GM19395 (cell line): ENCODE data around the gene SLC10A3.

ENCODE experiments used
- ATAC-seq: cut with Tn5 transposase; IDR thresholded peaks from one replicate; pipeline ENCODE4 v1.9.1; 2021; ENCODE audit warnings: mild to moderate bottlenecking, moderate library complexity; ENCODE audit not compliant: unreplicated experiment

SLC10A3 gene

GRCh38 chrX:154485150-154486051 is 5.0 kb downstream of the SLC10A3 start:
- ATAC-seq: no peak

GRCh38 chrX:154484255-154485149 is 5.9 kb downstream of the SLC10A3 start:
- no peak for ATAC-seq

- ATAC-seq: no peak
These were observed 7.1 kb downstream of the SLC10A3 start for GRCh38 chrX:154483325-154483724.

GRCh38 chrX:154482786-154483185 is 7.6 kb downstream of the SLC10A3 start:
- no peak for ATAC-seq

GRCh38 chrX:154481911-154482601 is 8.4 kb downstream of the SLC10A3 start:
- no peak for ATAC-seq

- no peak for ATAC-seq
These were observed 9.2 kb downstream of the SLC10A3 start for GRCh38 chrX:154481195-154481594.

GRCh38 chrX:154478728-154479622 is 11.5 kb downstream of the SLC10A3 start, which contains the start of gene LAGE3:
TSS of gene LAGE3 (minus strand) at chrX:154479281. CDS start at chrX:154478915, 366 bp downstream.
- peak; percentile 86 for ATAC-seq

- ATAC-seq: no peak
These were observed 12.4 kb downstream of the SLC10A3 start for GRCh38 chrX:154477891-154478477.

GRCh38 chrX:154476821-154477220 is 13.6 kb downstream of the SLC10A3 start:
- no peak for ATAC-seq

GRCh38 chrX:154473683-154474082 is 16.7 kb downstream of the SLC10A3 start:
- no peak for ATAC-seq

GRCh38 chrX:154472685-154473632 is 17.5 kb downstream of the SLC10A3 start:
- no peak for ATAC-seq

GRCh38 chrX:154471839-154472684 is 18.4 kb downstream of the SLC10A3 start:
- no peak for ATAC-seq

- ATAC-seq: no peak
These were observed 19.4 kb downstream of the SLC10A3 start for GRCh38 chrX:154470914-154471568.

GRCh38 chrX:154470434-154470833 is 20.0 kb downstream of the SLC10A3 start:
- no peak for ATAC-seq

GRCh38 chrX:154469880-154470279 is 20.5 kb downstream of the SLC10A3 start:
- no peak for ATAC-seq

GRCh38 chrX:154469114-154469513 is 21.3 kb downstream of the SLC10A3 start:
- ATAC-seq: no peak

GRCh38 chrX:154468217-154468616 is 22.2 kb downstream of the SLC10A3 start:
- ATAC-seq: no peak
